HL-60/S4 treated with retinoic acid at 250 ng/mL for 4 days and 3 days (cell line): ENCODE measurements around the gene IGSF21.

Experiments
- in situ Hi-C: fragments of 300-500 bp; cut with MboI; formaldehyde crosslinking; loops from 2 replicates; pipeline ENCODE4 v1.7.0; 2022; ENCODE audit warnings: low sequenced_read_pairs

IGSF21 gene

DNA sequence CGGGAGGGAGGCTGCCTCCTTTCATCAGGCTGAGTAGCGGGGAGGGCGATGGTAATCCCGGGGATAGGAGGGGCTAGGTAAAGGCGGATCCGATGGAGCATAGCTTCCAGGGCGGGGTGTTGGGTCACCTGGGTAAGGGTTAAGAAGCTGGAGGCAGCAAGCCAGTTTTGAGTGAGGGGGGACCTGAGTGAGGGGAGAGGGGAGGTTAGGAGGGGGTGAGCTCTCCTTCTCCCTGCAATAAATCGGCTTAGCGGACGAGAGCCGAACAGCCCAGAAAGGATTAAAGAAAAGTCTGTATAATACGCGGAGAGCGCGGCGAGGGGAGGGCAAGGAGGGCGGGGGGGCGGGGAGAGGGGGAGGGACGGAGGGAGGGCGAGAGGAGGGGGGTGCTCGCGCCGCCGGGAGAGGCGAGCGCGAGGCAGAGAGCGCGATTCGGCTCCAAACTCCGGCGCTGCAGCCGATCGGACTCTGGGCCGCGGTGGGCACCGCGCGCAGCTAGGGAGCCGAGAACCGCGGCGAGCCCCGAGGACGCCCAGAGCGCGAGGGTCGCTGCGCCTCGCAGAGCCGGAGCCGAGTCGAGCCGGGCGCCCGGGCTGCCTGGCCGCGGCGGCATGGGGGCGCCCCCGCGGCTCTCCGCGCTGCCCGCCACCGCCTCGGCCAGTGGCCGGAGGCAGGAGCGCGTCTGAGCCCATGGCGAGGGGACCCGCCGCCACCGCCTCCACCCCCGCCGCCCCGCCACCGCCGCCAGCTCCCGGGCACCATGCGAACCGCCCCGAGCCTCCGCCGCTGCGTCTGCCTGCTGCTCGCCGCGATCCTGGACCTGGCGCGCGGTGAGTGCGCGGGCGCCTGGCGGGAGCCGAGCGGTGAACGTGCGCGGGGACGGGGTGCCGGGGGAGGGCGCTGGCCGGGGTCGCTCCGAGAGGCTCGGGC is at the start of gene IGSF21:
IGSF21 (plus strand) TSS at position 430 of the 930 bp plus-strand sequence; CDS start at position 761, 331 bp downstream.
- in situ Hi-C loops = no loop called here

DNA sequence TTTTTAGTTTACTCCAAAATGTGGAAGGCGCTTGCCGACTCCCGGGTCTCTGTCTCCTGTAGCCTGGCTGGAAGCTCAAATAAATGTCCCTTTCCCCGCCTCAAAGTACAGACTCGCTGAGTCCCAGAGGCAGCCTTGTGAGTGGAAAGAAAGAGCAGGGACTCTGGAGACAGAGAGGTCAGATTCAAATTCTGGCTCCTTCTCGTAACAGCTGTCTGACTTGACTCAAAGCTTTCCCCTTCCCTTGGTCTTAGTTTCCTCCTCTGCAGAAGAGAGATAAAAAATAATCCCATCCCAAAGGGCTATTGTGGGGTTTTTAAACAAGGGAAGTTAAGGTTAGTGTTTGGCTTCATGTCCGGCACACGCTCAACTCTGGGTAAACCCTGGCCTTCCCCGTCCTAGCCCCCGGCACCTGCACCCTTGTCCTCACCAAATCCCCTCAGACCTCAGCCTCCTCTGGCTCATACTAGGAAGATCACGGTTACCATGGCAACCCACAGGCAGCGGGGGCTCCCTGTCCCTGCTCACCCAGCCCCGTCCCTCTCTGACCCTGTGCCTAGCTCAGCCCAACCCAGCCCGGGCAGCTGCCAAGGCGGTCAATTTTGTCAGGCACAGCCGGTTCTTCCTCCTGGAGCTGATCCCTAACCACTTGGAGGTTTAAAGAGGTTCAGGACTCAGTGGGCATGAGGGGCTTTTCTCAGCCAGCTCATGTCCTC is 49.2 kb upstream of the IGSF21 start:
- in situ Hi-C loops = no loop called here

DNA sequence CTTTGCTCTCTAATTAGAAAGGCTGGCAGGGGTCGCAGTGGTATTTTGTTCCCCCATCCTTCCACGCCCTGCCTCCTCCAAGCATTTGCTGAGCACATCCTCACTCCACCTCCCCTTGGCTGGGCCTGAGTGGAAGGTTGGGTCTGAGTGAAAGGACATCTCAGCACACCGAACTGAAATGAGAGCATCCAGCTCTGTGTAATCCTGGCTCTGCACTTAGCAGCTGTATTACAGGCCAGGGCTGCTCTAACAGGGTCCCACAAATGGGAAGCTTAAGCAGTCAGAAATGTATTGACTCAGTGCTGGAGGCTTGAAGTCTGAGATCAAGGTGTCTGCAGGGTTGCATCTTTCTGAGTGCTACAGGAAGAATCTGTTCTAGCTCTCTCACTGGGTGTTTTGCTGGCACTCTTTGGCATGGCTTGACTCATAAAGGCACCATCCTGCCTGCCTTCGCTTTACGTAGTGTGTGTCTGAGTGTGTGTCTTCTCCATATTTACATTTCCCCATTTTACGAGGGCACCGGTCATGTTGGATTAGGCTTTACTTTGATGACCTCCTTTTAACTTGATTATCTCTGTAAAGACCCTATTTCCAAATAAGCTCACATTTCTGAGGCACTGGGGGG is 48.5 kb upstream of the IGSF21 start:
- in situ Hi-C loops = no loop called here

DNA sequence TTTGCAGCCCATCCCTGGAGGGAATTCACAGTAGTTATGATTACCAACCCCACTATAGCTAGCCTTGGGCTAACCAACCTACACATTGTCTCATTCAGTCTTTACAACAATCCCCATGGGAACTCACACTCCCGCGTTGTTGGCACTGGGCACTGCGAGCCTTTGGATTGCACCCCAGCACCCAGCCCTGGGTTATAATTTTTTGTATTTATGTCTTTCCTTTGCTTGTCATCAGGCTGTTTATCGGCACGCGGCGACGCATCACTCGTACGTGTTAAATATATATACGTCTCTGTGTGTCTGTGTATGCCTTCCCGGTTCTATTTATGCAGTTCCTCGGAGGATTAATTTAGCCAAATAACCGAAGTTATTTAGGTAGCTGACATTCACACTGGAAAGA is 47.2 kb upstream of the IGSF21 start:
- in situ Hi-C loops = no loop called here

DNA sequence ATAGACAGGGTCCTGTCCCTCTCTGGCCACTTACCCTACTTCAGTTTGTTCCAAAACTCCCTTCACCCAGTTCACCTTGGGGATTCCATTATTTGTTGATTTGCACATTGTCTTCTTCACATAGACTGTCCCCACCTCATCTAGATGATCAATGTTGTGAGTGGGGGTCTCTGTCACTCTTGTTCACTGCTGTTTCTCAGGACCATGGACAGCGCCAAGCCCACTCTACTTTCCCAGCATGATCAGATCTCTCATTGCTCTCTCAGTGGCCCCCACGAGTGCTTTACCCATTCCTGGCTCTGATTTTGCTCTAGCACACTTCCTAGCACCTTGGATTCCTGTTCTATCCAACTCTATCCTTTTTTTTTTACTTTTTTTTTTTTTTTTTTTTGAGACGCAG is 45.4 kb upstream of the IGSF21 start:
- in situ Hi-C loops = no loop called here

DNA sequence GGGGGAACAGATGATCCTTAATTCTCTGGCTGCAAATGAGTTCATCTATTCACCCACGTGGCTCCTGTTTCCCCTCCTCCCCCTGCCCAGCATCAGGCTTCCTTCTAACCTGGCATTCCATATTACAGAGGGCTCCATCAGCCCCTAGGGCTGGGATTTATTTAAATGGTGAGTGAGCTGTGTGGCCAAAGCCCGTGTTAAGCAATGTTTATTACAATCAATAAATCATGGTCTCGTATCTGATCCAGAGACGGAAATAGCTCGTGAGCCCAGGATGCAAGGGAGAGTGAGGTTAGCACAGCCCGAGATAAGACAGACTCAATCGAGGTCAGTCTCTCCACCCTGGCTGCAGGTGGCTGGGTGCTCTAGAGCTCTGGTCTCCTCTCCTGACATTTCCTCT is 43.1 kb upstream of the IGSF21 start:
- in situ Hi-C loops = no loop called here

DNA sequence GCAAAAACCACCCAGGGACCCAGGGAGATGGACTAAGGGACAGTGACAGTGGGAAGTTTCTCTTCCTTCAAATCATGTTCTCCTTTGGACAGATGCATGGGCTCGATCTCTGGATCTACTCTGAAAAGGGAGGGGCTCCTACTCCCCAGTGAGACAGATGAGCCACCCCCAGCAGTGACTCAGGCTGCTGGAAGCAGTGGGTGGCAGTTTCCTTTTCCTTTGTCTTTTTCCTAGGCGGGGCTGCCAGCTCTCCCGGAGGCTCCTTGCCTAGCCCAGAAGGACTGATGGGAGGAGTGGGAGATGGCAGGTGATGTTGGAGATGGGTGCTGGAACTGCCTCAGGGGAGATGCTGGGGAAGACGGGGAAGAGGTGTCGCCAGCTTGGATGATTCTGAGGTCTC is 41.0 kb upstream of the IGSF21 start:
- in situ Hi-C loops = no loop called here

DNA sequence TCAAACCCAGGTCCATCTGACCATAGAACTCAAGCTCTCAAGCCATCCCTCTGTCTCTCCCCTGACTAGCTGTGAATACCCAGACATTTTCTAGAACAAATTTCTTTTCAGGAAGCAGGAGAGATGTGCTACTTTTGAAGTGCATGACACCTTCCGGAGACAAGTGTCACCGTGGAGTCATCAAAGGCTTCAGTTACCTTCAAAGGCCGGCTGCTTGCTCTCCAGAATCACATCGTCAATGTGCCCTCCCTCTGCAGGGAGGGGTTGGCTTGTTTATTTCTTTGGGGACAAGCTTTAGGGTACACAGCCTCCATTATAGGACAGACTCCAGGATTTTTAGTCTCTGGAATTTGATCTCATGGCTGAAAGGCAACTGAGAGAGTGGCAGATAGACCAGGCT is 37.7 kb upstream of the IGSF21 start:
- in situ Hi-C loops = no loop called here

DNA sequence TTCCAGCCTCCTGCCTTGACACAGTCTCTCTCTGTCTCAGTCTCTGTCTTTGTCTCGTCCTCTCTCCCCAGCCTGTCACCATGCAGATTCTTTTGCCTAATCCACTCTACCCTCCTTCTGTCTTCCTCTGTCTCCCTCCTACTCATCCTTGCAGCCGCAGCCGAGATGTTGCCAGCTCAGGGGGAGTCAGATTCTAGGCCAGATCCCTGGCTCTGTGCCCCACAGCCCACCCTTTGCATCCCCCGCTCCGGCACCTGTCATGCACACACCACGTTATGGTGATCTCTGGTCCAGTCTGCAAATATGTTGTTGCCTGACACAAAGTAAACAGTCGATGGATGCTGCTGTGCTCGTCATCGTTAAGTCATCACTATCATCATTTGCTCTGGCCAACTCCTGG is 35.5 kb upstream of the IGSF21 start:
- in situ Hi-C loops = no loop called here

DNA sequence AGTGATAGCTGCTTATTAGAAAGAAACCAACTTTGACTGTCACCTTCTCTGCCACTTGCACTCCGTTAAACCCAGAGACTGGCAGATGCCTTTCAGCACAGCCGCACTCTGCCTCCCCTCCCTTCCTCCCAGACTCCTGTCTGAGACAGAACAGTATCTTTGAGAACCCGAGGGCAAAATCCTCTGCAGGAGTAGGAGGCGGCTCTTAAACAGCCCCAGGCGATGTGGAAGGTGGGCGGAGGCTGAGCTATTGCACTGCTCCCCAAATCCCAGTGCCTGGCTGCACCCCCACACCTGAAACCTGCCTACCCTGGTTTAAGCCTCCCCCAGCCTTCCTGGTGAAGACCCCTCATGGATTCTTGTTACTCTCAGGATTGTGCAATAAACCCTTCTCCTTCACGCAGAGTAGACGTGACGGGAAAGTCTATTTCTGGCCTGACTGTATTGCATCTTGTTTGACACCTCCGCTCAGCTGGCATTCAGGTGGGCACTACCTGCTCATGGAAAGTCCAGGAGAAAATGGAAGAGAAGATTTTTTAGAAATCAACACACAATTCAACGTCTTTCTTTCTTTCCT is 34.4 kb upstream of the IGSF21 start:
- in situ Hi-C loops = no loop called here

DNA sequence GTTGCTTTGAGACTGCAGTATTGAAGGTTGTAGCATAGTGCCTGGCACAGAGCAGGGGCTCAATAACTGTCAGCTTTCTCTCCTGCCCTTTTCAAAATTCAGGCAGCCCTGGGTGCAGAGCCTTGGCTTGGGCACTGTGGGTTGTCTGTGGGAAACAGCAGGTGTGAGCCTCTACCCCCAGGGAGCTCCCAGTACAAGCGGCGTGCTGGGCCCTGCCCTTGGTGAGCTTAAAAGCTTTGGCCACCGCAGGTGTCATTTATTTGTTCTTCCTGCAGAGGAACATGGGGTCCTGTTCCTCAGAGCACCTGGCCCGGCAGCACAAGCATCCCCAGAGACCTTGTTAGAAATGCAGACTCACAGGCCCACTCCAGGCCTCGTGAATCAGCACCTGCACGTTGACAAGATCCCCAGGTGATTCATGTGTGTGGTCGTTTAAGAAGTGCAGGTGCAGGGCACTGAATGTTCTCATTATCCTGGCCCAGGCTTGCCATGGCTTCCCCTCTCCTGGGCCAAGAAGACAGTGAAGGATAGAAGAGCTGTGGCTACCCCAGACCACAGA is 29.9 kb upstream of the IGSF21 start:
- in situ Hi-C loops = no loop called here

DNA sequence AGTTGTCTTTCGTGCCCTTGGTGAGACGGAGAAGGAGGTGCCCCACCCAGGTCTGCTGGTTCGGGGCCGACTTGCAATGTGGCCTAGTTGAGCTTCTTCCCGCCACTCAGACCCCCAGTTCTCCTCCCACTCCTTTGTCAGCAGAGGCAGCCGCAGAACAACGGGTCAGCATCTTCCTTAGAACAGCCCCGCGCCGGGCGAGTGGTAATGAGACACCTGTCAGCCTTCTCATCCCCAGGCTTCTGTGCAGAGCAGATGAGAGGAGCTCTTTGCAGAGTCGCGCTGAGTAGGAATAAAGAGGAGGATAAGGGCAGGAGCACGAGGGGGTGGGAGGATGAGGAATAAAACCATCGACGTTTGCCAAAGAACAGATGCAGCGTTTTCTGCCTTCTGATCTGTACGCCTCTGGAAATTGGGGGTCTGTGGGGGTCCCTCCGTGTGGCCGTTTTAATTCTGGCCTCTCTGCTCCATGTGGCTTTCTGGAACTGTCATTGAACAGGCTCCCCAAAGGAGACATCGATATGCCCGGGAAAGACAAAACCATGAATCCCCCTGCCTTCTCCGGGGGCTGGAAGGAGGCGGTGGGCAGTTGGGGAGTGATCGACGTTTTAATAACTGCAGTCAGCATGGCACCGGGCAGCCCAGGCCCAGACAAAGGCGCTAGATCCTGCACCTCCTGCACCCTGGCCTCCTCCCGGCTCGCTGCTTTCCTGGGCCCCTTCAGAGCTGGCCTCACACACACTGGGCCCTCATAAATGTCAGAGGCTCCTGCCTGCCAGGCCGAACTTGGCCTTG is 27.5 kb upstream of the IGSF21 start:
- in situ Hi-C loops = no loop called here

DNA sequence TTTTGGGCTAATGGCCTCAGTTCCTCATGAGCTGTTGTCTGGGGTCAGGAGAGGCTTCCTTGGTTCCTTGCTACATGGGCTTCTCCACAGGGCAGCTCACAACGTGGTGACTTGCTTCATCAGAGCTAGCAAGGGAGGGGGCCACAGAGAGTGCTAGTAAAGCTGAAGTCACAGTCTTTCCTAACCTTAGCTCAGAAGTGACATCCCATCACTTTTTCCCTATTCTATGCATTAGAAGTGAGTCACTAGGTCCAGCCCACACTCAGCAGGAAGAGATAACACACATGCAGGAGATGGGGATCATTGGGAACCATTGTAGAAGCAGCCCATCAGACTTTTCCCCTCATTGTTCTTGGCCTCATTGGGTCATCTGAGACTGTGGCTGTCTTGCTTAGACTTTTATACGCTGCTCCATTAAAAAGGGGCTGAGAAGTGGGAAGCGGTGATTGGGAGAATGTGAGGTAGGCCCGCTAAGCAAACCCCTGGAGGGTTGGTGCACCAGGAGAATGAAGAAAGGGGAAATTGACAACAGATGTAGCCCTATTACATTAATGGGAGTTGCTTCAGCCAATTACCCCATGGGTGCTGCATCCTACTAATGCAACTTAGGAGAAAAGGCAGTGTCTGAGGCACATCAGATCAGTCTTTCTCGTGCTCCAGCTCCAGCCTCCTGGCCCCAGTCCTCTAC is 22.1 kb upstream of the IGSF21 start:
- in situ Hi-C loops = no loop called here

DNA sequence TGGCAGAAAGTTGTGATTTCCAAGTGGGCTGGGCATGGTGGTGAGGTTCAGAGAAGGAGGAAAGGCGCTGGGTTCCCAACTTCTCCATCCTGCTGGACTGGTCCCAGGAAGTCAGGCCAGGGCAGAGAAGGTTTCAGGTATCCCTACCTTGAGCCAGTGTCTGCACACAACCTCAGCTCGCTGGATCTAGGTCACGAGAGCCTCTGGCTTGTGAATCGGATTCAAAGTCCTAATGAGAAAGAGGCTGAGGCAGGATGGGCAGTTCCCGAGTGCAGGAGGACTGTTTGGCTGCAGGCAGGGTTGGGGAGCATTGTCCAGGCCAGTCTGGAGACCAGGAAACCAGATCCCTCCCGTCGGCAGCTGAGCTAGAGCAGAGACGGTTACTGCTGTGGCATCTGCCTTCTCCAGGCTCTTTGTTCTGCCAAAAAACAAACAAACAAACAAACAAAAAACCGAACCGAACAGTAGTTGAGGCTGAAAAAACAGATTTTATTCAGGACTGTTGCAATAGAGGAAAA is 19.5 kb upstream of the IGSF21 start:
- in situ Hi-C loops = no loop called here

DNA sequence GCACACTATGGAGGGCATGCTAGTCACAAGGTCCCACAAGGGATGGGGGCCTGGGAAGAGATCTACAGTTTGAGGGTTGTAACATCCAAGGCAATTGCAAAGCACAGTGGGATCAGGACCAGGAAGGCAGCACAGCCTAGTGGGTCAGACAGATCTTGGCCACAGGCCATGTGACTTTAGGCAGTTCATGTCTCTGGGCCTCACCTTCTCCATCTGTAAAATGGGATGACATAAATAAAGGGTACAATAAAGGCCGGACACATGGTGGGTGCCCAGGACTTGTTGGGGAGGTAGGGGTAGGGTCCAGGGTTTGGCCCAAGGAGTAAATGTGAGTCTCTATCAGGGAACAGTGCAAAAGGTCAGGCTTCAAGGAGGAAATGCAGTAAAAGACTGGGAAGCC is 18.1 kb upstream of the IGSF21 start:
- in situ Hi-C loops = no loop called here

DNA sequence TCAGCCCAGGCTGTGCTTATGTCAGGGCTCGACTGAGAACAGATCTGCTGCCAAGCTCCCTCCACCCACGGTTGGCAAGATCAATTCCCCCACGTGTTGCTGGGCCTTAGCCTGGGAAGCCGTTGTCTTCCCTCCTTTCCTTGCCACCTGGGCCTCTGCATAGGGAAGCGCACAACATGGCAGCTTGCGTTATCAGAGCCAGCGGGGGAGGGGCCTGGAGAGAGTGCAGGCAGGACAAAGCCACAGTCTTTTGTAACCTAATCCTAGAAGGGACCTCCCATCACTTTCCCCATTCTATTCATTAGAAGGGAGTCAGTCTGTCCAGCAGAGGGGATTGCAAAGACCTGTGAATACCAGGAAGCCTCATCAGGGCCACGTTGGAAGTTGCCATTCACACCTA is 17.0 kb upstream of the IGSF21 start:
- in situ Hi-C loops = no loop called here

DNA sequence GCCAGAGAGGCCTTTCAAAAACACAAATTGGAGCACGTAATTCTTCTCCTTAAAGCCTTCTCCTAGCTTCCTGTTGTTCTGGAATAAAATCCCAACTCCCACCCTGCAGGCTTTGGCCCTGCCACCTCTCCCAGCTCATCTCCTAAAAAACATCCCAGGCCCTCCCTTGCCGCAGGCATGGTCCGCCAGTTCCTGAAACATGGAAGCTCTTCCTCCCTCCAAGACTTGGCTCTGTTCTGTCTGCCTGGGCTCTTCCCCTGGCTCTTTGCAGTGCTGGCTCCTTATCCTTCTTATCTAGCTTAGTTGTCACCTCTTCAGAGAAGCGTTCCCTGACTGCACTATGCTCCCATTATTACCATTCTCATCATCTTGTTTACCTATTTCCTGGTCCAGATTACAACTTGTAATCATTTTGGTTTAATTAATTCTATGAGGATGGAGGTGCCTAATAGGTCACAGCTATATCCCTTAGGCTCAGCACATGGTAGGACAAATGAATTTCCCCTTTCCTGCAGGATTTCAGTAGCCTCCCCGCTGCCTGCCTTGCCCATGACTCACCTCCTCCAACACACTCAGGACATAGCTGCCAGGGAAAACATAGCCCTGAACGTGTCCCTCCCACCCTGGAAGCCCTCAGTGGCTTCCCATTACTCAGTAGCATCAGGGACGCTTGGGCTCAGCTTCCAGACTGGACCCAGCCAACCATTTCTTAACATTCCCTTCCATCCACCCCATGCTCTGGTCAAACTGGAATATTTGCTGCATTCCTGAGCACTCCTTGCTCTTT is 15.7 kb upstream of the IGSF21 start:
- in situ Hi-C loops = no loop called here

DNA sequence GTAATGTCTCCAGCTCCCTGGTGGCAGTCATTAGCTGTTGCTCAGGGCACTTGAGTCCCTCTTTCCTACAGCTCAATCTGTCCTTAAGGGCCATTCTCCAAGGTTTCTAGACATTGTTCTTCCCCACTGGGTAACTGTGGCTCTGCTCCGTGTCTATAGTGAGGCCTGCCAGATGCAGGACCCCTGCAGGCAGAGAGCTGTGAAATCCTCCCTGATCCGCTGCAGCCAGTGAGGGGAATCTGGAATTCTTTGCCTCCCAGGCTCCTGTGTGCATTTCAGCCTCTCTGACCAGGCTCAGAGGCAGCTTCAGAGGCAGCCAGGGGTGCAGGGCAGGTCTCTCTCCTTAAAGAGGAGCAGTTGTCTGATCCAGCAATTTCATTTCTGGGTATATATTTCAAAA is 14.4 kb upstream of the IGSF21 start:
- in situ Hi-C loops = no loop called here

DNA sequence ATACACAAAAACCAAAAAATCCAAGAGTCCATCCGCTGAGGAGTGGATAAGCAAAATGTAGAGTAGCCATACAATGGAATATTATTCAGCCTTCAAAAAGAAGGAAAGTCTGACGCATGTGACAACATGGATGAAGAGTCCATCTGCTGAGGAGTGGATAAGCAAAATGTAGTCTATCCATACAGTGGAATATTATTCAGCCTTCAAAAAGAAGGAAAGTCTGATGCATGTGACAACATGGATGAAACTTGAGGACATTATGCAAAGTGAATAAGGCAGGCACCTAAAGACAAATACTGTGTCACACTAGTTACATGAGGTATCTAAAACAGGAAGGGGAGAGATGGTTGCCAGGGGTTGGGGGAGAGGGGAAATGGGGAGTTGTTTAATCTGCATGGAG is 14.0 kb upstream of the IGSF21 start:
- in situ Hi-C loops = no loop called here
